ENCODE measurements around the gene TRAF4.
"Not testable (repeated sequence)": the region's sequence is repeated elsewhere in the genome, so short reads cannot be mapped to it uniquely, and the experiment has no call there.

The TRAF4 gene

DNA sequence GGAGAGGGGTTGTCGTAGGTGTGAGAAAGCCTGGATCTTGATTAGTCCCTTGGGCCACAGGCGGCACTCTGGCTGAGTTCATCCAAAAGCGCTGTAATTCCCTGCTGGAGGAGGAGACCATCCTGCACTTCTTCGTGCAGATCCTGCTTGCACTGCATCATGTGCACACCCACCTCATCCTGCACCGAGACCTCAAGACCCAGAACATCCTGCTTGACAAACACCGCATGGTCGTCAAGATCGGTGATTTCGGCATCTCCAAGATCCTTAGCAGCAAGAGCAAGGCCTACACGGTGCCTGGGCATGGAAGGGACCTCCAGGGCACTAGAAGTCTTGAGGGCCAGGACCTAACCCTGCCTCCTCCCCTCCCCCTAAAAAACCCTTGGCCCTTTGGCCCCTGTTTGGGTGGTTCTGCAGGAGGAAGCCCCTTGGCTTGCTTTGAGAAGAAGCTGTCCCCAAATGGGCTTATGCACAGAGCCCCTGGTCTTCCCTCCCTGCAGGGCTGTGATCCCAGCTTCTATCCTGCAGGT lies 9.0 kb upstream of the TRAF4 start:
- TF ChIP-seq, protein P1, sequence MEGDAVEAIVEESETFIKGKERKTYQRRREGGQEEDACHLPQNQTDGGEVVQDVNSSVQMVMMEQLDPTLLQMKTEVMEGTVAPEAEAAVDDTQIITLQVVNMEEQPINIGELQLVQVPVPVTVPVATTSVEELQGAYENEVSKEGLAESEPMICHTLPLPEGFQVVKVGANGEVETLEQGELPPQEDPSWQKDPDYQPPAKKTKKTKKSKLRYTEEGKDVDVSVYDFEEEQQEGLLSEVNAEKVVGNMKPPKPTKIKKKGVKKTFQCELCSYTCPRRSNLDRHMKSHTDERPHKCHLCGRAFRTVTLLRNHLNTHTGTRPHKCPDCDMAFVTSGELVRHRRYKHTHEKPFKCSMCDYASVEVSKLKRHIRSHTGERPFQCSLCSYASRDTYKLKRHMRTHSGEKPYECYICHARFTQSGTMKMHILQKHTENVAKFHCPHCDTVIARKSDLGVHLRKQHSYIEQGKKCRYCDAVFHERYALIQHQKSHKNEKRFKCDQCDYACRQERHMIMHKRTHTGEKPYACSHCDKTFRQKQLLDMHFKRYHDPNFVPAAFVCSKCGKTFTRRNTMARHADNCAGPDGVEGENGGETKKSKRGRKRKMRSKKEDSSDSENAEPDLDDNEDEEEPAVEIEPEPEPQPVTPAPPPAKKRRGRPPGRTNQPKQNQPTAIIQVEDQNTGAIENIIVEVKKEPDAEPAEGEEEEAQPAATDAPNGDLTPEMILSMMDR (IDR thresholded peaks at IDR 0.05; ENCODE audit: low read depth, low read length): no peak
- H3K4me3 ChIP-seq (ENCODE audit: low read depth, low read length): no peak overlapping the region
- in situ Hi-C loops (cut with HindIII; ENCODE audit: low sequenced_read_pairs): no loop called here
- DNase-seq (ENCODE audit: low read depth, low spot score): no peak

DNA sequence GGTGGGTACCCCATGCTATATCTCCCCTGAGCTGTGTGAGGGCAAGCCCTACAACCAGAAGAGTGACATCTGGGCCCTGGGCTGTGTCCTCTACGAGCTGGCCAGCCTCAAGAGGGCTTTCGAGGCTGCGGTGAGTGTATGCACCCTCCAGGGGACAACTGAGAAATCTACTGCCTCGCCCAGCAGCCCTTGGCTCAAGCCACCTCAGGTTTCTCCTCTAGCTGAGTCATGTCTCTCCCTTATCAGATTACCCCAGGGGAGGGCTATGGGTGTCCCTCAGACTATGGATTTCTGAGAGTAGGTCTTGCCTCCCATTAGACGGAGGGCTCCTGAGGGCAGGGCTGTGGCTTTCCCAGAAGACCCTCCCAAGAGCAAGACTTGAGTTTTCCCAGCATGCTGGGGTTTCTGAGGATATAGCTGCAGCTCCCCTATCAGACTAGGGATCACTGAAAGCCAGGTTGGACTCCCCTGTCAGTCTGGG lies 8.5 kb upstream of the TRAF4 start:
- DNase-seq (ENCODE audit: low read depth, low spot score): no peak
- H3K4me3 ChIP-seq (ENCODE audit: low read depth, low read length): no peak overlapping the region
- in situ Hi-C loops (cut with HindIII; ENCODE audit: low sequenced_read_pairs): no loop called here
- TF ChIP-seq, protein P1 (IDR thresholded peaks at IDR 0.05; ENCODE audit: low read depth, low read length): no peak

DNA sequence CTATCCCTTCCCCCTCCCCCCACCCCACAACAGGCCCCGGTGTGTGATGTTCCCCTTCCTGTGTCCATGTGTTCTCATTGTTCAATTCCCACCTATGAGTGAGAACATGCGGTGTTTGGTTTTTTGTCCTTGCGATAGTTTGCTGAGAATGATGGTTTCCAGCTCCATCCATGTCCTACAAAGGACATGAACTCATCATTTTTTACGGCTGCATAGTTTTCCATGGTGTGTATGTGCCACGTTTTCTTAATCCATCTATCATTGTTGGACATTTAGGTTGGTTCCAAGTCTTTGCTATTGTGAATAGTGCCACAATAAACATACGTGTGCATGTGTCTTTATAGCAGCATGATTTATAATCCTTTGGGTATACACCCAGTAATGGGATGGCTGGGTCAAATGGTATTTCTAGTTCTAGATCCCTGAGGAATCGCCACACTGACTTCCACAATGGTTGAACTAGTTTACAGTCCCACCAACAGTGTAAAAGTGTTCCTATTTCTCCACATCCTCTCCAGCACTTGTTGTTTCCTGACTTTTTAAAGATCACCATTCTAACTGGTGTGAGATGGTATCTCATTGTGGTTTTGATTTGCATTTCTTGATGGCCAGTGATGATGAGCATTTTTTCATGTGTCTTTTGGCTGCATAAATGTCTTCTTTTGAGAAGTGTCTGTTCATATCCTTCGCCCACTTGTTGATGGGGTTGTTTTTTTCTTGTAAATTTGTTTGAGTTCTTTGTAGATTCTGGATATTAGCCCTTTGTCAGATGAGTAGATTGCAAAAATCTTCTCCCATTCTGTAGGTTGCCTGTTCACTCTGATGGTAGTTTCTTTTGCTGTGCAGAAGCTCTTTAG lies 7.7 kb upstream of the TRAF4 start:
- in situ Hi-C loops (cut with HindIII; ENCODE audit: low sequenced_read_pairs); H3K4me3 ChIP-seq (ENCODE audit: low read depth, low read length); DNase-seq (ENCODE audit: low read depth, low spot score): not testable (repeated sequence)

DNA sequence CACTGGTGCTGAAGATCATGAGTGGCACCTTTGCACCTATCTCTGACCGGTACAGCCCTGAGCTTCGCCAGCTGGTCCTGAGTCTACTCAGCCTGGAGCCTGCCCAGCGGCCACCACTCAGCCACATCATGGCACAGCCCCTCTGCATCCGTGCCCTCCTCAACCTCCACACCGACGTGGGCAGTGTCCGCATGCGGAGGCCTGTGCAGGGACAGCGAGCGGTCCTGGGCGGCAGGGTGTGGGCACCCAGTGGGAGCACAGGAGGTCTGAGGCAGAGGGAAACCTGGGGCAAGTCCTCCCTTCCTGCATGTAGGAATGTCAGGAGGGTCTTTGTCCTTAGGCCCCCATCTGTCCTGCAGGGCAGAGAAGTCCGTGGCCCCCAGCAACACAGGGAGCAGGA lies 6.5 kb upstream of the TRAF4 start:
- in situ Hi-C loops (cut with HindIII; ENCODE audit: low sequenced_read_pairs): no loop called here
- no peak overlapping the region for H3K4me3 ChIP-seq (ENCODE audit: low read depth, low read length)
- TF ChIP-seq, protein P1 (IDR thresholded peaks at IDR 0.05; ENCODE audit: low read depth, low read length): no peak
- DNase-seq (ENCODE audit: low read depth, low spot score): no peak

DNA sequence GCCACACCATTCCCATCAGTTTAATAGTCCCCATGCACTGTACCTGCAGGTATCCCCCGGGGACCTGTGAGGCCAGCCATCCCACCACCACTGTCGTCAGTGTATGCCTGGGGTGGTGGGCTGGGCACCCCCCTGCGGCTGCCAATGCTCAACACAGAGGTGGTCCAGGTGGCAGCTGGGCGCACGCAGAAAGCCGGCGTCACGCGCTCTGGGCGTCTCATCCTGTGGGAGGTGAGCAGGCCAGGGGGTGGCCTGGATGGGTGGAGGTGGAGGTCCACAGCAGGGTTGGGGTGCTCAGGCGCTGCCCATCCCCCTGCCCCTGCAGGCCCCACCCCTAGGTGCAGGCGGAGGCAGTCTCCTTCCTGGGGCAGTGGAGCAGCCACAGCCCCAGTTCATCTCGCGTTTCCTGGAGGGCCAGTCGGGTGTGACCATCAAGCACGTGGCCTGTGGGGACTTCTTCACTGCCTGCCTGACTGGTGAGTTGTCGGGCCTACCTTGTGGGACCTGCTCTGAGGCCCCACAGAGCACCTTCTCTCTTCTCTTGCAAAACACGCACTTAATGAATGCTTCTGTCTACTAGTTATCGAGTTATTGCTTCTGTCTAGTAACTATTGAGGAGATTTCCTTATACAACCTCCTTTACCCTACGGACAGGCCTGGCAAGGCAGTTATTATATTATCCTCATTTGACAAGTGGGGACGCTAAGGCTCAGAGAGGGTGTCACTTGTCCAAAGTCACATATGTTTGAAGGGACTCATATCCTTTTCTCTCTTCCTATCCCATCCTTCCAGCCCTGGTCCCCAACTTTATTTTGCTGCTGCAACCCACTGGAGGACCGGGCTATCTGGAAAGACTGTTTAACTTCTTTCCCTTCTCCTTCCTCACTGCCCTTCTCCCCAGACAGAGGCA lies 5.8 kb upstream of the TRAF4 start:
- in situ Hi-C loops (cut with HindIII; ENCODE audit: low sequenced_read_pairs): no loop called here
- no peak overlapping the region for H3K4me3 ChIP-seq (ENCODE audit: low read depth, low read length)
- TF ChIP-seq, protein P1 (IDR thresholded peaks at IDR 0.05; ENCODE audit: low read depth, low read length): no peak
- DNase-seq (ENCODE audit: low read depth, low spot score): no peak

DNA sequence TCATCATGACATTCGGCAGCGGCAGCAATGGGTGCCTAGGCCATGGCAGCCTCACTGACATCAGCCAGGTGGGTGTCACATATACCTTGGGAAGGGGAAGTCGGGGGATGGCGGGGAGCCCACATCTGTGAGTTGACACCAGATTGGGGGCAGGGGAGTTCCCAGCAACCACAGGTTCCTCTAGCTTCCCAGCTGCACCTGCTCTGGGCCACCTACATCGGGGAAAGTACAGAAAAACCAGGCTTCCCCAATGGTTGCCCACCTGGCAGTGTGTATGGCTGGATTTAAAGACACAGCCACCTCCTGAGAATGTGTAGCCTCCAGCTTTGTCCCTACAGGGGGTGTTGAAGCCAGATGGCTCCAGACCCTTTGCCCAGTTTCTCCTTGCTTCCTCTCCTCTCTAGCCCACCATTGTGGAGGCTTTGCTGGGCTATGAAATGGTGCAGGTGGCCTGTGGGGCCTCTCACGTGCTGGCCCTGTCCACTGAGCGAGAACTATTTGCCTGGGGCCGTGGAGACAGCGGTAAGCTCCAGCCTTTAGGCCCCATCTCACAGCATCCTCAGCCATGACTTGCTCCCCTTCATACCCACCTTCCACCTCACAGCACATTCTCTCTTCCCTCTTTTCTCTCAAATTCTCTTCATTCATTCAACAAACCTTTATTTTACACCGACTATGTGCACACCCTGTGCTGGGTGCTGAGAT lies 5.0 kb upstream of the TRAF4 start:
- DNase-seq (ENCODE audit: low read depth, low spot score): no peak
- H3K4me3 ChIP-seq (ENCODE audit: low read depth, low read length): no peak overlapping the region
- TF ChIP-seq, protein P1 (IDR thresholded peaks at IDR 0.05; ENCODE audit: low read depth, low read length): no peak

More for the DNA sequence above, 5.0 kb upstream of the TRAF4 start:
- in situ Hi-C loops (cut with HindIII; ENCODE audit: low sequenced_read_pairs): no loop called here
